HG03457 (cell line): ENCODE measurements around the gene SC5D.

ENCODE experiments used
- ATAC-seq: cut with Tn5 transposase; IDR thresholded peaks from one replicate; pipeline ENCODE4 v1.9.1; 2021; ENCODE audit warnings: moderate number of reproducible peaks; ENCODE audit not compliant: unreplicated experiment

Gene SC5D

DNA sequence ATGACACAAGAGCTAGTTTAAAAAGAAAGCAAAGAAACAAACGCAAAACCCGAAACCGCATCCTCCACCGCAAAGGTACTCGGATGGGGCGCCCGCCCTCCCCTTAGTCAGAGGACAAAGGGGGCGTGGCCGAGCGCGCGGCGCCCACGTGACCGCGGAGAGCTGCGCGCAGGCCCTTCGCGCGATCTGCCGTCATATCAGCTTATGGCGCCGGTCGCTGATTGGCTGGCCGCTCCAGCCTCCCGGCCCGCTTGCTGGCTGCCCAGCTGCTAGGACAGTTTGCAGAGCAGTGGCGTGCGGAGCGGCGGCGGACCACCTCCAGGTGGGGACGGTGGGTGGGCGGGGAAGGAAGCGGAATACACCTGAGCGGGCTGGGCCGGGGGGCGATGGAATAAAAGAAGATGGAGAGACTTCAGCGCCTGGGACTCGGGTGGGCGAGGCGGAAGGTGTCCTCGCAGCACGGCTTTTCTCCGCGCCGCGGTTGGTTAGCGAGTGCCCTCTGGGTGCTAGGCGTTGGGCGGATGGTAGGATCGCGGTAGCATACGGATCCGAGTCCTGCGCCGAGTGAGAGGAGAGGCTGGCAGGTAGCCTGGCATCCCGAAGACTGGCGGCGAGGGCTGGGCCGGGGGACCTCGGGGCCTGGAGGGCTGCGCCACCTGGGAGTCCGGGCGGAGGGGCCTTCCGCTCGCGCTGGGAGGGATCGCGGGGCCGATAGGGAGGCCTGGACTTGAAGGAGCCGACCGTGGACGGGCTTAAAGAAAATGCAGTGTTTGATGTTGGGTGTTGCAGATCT, at the start of gene SC5D:
Gene SC5D (plus strand): TSS at position 277 of the 793 bp plus-strand sequence. CDS start 10,605 bp downstream, outside the sequence.
- ATAC-seq = peak; percentile 93

- ATAC-seq = no peak
Observed at GRCh38 chr11:121244884-121245283, 47.7 kb upstream of the SC5D start.

GRCh38 chr11:121246021-121246768, 46.4 kb upstream of the SC5D start:
- ATAC-seq = no peak

DNA sequence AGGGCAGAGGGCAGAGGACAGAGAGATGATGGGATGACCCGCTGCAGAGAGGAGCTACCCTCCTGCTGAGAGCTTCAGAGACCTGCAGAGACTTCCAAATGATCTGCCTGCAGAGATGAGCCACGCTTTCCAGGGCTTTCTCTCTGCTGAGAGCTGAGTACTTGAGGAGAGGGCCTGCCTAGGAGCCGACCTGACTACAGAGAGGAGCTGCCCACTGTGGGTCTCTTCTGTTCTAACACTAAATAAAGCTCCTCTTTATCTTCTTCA, 45.9 kb upstream of the SC5D start:
- no peak for ATAC-seq

DNA sequence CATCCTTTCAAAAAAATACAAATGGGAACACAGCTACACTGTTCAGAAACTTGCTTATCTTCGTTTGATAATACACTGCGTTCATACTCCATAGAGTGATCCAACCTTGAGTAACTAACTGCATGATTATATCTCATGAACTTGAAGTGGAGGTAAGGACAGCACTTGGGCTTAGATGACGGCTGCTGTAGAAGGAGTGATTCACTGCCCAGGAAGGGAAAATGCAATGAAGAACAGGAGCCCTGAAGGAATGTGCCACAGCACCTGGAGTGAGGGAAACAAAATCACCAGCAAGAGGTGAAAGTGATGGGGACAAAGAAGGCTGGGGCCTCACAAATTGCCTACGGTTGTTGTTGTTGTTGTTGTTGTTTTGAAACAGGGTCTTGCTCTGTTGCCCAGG, 44.1 kb upstream of the SC5D start:
- no peak for ATAC-seq

DNA sequence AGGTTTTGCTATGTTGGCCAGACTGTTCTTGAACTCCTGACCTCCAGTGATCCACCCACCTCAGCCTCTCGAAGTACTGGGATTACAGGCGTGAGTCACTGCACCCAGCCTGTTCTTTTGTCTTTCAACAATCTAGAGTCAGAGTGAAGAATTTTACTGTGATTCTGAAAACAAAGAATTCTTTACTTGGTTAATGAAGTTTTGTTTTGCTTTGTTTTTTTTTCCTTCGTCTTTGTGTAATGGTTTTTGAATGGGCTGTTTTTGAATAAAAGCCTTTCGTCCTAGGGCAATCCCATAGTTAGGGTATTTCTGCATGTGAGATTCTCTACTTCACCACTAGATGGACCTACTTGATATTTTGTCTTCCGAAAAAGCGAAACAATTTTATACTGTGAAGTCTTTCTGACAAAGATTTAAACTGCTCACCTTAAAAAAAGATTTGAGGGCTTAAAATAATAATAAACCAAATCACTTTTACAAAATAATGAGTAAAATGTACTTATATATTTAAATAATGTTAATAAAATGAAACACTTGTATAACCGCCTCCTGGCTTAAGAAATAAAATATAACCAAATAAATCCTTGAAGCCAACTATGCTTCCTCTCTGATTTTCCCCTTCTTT, 43.4 kb upstream of the SC5D start:
- no peak for ATAC-seq

- no peak for ATAC-seq
Observed at GRCh38 chr11:121250843-121251242, 41.7 kb upstream of the SC5D start.

DNA sequence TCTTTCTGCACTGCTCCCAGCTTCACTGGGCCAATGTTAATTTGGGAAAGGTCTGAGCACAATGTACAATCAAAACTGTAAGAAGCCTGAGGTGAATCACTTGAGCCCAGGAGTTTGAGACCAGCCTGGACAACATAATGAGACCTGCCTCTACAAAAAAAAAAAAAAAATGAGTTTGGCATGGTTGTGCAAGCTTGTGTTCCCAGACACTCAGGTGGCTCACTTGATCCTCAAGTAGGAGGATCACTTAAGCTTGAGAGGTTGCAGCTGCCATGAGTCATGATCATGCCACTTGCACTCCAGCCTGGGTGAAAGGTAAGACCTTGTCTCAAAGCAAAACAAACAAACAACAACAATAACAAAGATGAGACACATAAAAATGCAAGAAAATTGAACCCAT, 38.6 kb upstream of the SC5D start:
- no peak for ATAC-seq

GRCh38 chr11:121254756-121255155, 37.8 kb upstream of the SC5D start:
- ATAC-seq = no peak

- no peak for ATAC-seq
Observed at GRCh38 chr11:121255473-121256125, 37.0 kb upstream of the SC5D start.

DNA sequence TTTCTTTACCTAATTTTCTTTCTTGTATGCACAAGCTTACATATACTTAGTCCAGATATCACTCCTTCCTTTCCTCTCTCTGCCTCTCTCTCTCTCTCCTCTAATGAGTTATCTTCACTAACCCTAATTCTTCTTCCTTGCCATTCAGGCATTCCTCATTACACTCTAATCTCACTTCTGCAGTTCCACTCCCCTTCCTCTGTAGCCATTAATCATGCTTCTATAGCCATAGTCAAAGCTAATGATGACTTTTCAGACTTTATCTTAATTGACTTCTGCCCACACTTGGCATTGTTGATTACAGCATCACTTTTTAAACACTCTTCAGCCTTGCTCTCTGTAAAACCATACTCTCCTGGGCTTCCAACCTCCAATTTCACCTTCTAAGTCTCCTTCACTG, 35.3 kb upstream of the SC5D start:
- ATAC-seq = no peak

GRCh38 chr11:121257976-121258375, 34.6 kb upstream of the SC5D start:
- ATAC-seq = no peak

- ATAC-seq = no peak
Observed at GRCh38 chr11:121265586-121265985, 27.0 kb upstream of the SC5D start.

DNA sequence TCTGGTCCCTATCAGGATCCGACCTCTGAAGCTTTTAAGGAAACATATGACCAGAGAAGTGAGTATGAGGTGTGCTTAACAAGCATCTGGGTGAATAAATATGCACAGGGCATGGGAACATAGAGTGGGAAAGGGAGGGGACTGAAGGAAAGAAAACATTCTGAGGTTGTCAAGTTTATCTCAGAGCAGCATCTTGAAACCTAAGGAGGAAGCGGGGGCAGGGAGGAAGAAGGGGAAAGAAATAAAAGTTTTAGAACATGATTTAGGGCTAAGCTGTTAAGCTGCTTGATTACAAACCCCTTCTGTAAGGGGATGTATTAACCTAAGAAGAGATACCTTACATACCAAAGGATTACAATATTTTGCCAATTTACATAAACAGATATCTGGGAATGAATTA, 24.0 kb upstream of the SC5D start:
- no peak for ATAC-seq

DNA sequence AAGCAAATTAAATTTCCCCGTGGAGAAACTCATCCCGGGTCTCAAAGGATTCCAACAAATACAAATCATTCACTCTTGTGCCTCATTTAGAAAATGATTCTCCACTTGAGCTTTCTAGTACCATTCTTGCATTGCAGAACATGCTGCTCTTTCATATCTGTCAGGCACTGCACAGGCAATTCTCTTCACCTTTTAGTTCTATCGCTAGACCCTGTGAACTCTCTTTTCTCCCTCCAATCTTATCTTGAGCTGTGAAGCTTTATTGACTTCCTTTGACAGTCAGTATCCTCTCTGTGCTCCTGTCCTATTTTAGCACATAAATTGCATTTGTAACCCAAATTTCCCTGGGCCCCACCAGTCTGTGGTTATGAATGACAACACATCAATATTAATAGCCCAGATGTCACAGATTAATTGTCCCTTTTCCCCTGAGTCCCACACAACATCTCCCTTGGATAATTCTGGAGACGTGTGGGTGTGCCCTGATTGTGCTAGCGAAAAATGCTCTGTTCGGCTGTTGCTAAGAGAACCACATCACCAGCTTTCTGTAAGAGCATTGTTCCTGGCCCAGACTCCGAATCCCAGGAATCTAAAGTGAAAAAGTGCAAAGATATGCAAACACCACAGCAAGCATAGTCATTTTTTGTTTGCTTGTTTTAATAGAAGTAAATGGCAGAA, 22.4 kb upstream of the SC5D start:
- no peak for ATAC-seq

GRCh38 chr11:121274332-121274991, 18.1 kb upstream of the SC5D start:
- ATAC-seq = no peak

GRCh38 chr11:121281698-121282097, 10.9 kb upstream of the SC5D start:
- ATAC-seq = no peak

DNA sequence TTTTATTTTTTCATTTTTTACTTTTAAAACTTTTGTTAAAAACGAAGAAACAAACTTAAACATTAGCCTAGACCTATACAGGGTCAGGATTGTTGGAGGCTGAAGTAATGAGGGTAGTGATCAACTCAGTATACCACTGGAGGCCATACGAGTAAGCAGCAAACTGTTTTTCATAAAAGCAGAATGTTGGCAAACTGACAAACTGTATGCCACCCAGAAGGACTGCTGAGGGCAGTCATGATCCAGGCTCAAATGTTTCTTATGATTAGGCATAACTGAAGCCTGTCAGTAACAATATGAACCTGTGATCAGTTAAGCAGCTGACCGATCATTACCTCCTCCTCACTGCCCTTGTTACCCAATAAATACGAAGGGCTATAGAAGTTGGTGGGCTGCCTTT, 10.2 kb upstream of the SC5D start:
- no peak for ATAC-seq

GRCh38 chr11:121282886-121283502, 9.6 kb upstream of the SC5D start:
- no peak for ATAC-seq

DNA sequence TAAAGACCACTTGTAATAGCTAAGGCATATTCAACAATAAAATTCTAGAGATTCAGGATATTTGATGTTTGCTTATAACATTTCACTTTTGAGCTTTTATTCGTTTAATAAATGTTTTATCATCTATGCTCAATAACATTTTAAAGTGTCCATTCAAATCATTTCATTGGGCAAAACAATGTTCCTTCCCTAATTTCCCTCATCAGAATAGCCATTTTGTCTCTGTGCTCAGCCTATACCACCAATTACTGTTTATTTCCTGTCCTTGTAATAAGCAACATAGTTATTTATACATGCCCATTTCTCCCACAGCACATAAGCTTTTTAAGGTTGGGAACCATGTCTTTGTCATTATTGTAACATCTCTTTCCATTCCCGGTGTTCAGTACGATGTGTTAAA, 1.3 kb upstream of the SC5D start:
- no peak for ATAC-seq
